ENCODE measurements around the gene SP2. TPM values are rescaled to one million over a fixed set of nuclear protein-coding genes. Genes with fewer than 3 reads are reported as not detected.

SP2 gene
- total and polyA plus RNA-seq, 2 of the 13 experiments (the other 11 are each of a cell fraction or from before 2014, with no cell fraction given) = 1.4 to 4.8 TPM

- TF ChIP-seq NCOA2 (CRISPR knock-in tag; IDR thresholded peaks at IDR 0.05) (peak; percentile 64), ETV5 (CRISPR knock-in tag; IDR thresholded peaks at IDR 0.05; ENCODE audit: borderline replicate concordance) (peak; percentile 94), ZKSCAN8 (CRISPR knock-in tag; IDR thresholded peaks at IDR 0.05; ENCODE audit: borderline replicate concordance) (no peak), ZFP90 (CRISPR knock-in tag; IDR thresholded peaks at IDR 0.05; ENCODE audit: borderline replicate concordance) (peak; percentile 74; the same call in 1 of the 2 replicates), ARID5B (CRISPR knock-in tag; IDR thresholded peaks at IDR 0.05) (peak; percentile 87), DMAP1 (CRISPR knock-in tag; IDR thresholded peaks at IDR 0.05) (0 out of 2 replicates have a peak, but pooled peaks have one; percentile 36), ZNF772 (CRISPR knock-in tag; IDR thresholded peaks at IDR 0.05) (peak; percentile 72; the same call in 1 of the 2 replicates), PAXIP1 (CRISPR knock-in tag; conservative IDR thresholded peaks at IDR 0.05) (peak; percentile 94), ZNF160 (CRISPR knock-in tag; IDR thresholded peaks at IDR 0.05) (peak; percentile 43; the same call in 1 of the 2 replicates), ZNF24 (IDR thresholded peaks at IDR 0.05) (no peak), MXD4 (CRISPR knock-in tag; IDR thresholded peaks at IDR 0.05) (peak; percentile 52; the same call in 1 of the 2 replicates), HDAC2 (CRISPR knock-in tag; IDR thresholded peaks at IDR 0.05) (peak; percentile 76; the same call in 1 of the 2 replicates), RCOR2 (CRISPR knock-in tag; IDR thresholded peaks at IDR 0.05) (peak; percentile 79; the same call in 1 of the 2 replicates), ARNT2 (CRISPR knock-in tag; IDR thresholded peaks at IDR 0.05; ENCODE audit: low read depth) (no peak; the same call in 1 of the 2 replicates), ZNF142 (CRISPR knock-in tag; IDR thresholded peaks at IDR 0.05) (no peak), POLR2A (IDR thresholded peaks at IDR 0.05; ENCODE audit: insufficient read depth in 1 of 2, low read depth in 2 of 2, low read length in 2 of 2) (peak in 1 of 2 experiments; percentile 19; a peak in 1 of 4 replicates)
Observed at GRCh38 chr17:47952171-47953021, 56.4 kb downstream of the SP2 start (continued).

All from HepG2 (cell line).